Muscle of leg (tissue), 11 donors: ENCODE data around the gene GRIN2A. TPM values are rescaled to one million over a fixed set of nuclear protein-coding genes. Genes with fewer than 3 reads are reported as not detected.
"Not testable (repeated sequence)": the region's sequence is repeated elsewhere in the genome, so short reads cannot be mapped to it uniquely, and the experiment has no call there.

Experiments
- DNase-seq: peaks from one replicate; pipeline ENCODE4 v3.0.0; 2013
- H3K27ac ChIP-seq: one replicate; pipeline ENCODE4 v1.5.1; 2013; ENCODE audit warnings: mild to moderate bottlenecking, low read length, control low read depth
- H3K27me3 ChIP-seq: one replicate; pipeline ENCODE4 v1.6.1; 2013; ENCODE audit warnings: low read length; ENCODE audit not compliant: control insufficient read depth, insufficient read depth
- H3K36me3 ChIP-seq: one replicate; pipeline ENCODE4 v1.6.1; 2013; ENCODE audit warnings: low read length; ENCODE audit not compliant: control insufficient read depth, insufficient read depth
- H3K4me1 ChIP-seq: one replicate; pipeline ENCODE4 v1.6.1; 2013; ENCODE audit warnings: low read length; ENCODE audit not compliant: control insufficient read depth, insufficient read depth
- H3K4me3 ChIP-seq: one replicate; pipeline ENCODE4 v1.5.1; 2013; ENCODE audit warnings: low read length, control low read depth
- H3K9me3 ChIP-seq: replicated peaks from 2 replicates; pipeline ENCODE4 v1.6.1; 2013; ENCODE audit warnings: low read depth, low read length; ENCODE audit not compliant: control insufficient read depth
- WGBS: methylation state at CpG from one replicate; pipeline ENCODE4 v1.1.5; 2013; ENCODE audit warnings: missing lambda C conversion rate; ENCODE audit not compliant: insufficient coverage; 5-methylcytosine and 5-hydroxymethylcytosine counted together
- polyA plus RNA-seq, 8 donors: library from polyadenylated mRNA; unstranded; fragments of 120-200 nt; gene quantifications; one replicate each; pipeline versions ENCODE4 v1.2.1 to v1.2.3, GENCODE V29; 2013; ENCODE audit warnings: inconsistent platforms in 1 of 8, low replicate concordance in 1 of 8; ENCODE audit not compliant: insufficient read length in 8 of 8, insufficient read depth in 1 of 8
- total RNA-seq: library from RNA; stranded (reverse); fragments of 120-200 nt; gene quantifications from one replicate; pipeline ENCODE4 v1.2.4, GENCODE V29; 2013

GRIN2A gene
- total and polyA plus RNA-seq, 9 donors = 0.18 to 0.75 (median 0.35) TPM

- H3K27ac ChIP-seq = no peak overlapping the region
- no peak for DNase-seq
- no peaks in the 10 kb centered on the region for H3K4me1 ChIP-seq
- no peaks in the 10 kb centered on the region for H3K36me3 ChIP-seq
- no CpG with 5 or more reads among the region's 4 CpGs for WGBS
- H3K4me3 ChIP-seq = no peak overlapping the region
- H3K9me3 ChIP-seq = no peaks in the 10 kb centered on the region
- H3K27me3 ChIP-seq = no peaks in the 10 kb centered on the region
Measured at GRCh38 chr16:9900576-9900975, 281.7 kb downstream of the GRIN2A start.

- no peak for DNase-seq
Measured at GRCh38 chr16:9898555-9898954, 283.7 kb downstream of the GRIN2A start.

GRCh38 chr16:9898124-9898523, 284.1 kb downstream of the GRIN2A start:
- H3K27ac ChIP-seq = no peak overlapping the region
- no peaks in the 10 kb centered on the region for H3K4me1 ChIP-seq
- no CpG with 5 or more reads among the region's 2 CpGs for WGBS
- no peak for DNase-seq
- H3K4me3 ChIP-seq = no peak overlapping the region
- H3K36me3 ChIP-seq = no peaks in the 10 kb centered on the region
- no peaks in the 10 kb centered on the region for H3K27me3 ChIP-seq
- H3K9me3 ChIP-seq = no peaks in the 10 kb centered on the region

More at GRCh38 chr16:9898555-9898954, 283.7 kb downstream of the GRIN2A start:
- Histone ChIP-seq H3K27ac (no peak overlapping the region), H3K9me3 (no peaks in the 10 kb centered on the region), H3K36me3 (no peaks in the 10 kb centered on the region), H3K4me1 (no peaks in the 10 kb centered on the region), H3K27me3 (no peaks in the 10 kb centered on the region), H3K4me3 (no peak overlapping the region)
- 62% methylated on average over 3 of the region's 4 CpGs for WGBS

GRCh38 chr16:9895817-9896216, 286.4 kb downstream of the GRIN2A start:
- H3K4me3 ChIP-seq = no peak overlapping the region
- no peaks in the 10 kb centered on the region for H3K4me1 ChIP-seq
- no peaks in the 10 kb centered on the region for H3K27me3 ChIP-seq
- no peaks in the 10 kb centered on the region for H3K36me3 ChIP-seq
- WGBS = 77% methylated on average over 3 of the region's 4 CpGs
- no peaks in the 10 kb centered on the region for H3K9me3 ChIP-seq
- no peak overlapping the region for H3K27ac ChIP-seq
- no peak for DNase-seq

DNA sequence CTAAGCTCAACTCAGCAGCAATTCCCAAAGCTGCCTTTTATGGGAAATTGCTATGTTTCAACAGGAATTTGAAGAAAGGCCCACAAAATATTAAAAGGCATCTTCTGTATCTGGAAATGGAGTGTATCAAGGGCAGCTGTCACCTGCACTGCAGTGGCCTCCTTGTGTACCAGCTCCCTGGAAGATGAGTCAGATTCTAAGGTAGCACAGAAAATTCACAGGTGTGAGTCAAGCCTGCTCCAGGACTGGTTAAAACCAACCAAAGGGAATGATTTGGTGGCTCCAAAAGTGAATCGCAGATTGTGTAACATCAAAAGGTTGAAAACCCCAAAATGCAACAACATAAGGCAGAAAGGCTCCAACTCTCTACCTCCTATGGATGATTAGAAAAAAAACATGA, 296.4 kb downstream of the GRIN2A start:
- no peak overlapping the region for H3K4me3 ChIP-seq
- H3K9me3 ChIP-seq = no peaks in the 10 kb centered on the region
- no CpG with 5 or more reads among the region's 1 CpG for WGBS
- no peak overlapping the region for H3K27ac ChIP-seq
- no peak for DNase-seq
- no peaks in the 10 kb centered on the region for H3K27me3 ChIP-seq
- H3K36me3 ChIP-seq = no peaks in the 10 kb centered on the region
- no peaks in the 10 kb centered on the region for H3K4me1 ChIP-seq

DNA sequence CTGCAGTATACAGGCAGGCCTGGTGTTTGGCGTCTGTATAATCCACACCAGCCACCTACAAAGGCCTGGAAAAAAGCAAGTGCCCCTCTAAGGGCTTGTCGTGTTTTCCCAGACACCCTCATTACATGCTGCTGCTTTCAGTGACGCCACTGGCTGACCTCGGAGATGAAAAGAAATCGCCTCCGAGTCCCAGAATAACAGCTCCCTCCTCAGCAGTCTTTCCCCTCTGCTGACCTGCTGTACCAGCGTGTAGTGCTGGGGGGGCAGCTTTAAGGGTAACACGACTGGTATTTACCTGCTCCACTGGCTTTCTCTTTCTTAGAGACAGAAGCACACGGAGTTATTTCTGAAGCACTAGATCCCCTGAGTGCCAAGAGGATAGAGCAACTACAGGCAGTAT, 296.8 kb downstream of the GRIN2A start:
- Histone ChIP-seq H3K4me1 (no peaks in the 10 kb centered on the region), H3K27me3 (no peaks in the 10 kb centered on the region), H3K4me3 (no peak overlapping the region), H3K36me3 (no peaks in the 10 kb centered on the region), H3K9me3 (no peaks in the 10 kb centered on the region), H3K27ac (no peak overlapping the region)
- WGBS = 6% methylated on average over 3 of the region's 9 CpGs
- no peak for DNase-seq

- DNase-seq = not testable (repeated sequence)
Measured at GRCh38 chr16:9875981-9876380, 306.2 kb downstream of the GRIN2A start.

DNA sequence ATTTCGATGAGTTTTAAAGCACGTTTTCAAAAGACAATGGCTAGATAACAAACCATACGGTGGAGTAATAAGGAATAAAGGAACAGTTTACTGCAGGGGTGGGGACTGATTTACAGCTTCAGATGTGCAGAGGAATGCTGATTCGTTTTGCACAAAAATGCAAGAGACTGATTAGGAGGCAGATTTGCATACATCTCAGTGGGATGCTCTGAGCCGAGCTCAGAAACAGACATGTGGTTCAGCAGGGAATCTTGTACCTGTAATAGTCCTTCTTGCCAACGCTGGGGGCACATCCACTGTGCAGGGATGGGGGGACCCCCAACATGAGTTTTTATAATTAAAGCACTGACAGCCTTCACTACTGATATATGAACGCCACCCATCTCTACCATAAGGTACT, 308.0 kb downstream of the GRIN2A start:
- Histone ChIP-seq H3K27ac (no peak overlapping the region), H3K36me3 (no peaks in the 10 kb centered on the region), H3K27me3 (no peaks in the 10 kb centered on the region), H3K4me1 (no peaks in the 10 kb centered on the region), H3K9me3 (no peaks in the 10 kb centered on the region), H3K4me3 (no peak overlapping the region)
- DNase-seq = no peak
- WGBS = 46% methylated on average over 6 of the region's 7 CpGs

More at GRCh38 chr16:9875981-9876380, 306.2 kb downstream of the GRIN2A start:
- not testable (repeated sequence) for H3K4me1 ChIP-seq, H3K9me3 ChIP-seq, H3K27me3 ChIP-seq, H3K27ac ChIP-seq, H3K4me3 ChIP-seq, H3K36me3 ChIP-seq
- WGBS = 19% methylated on average over 2 of the region's 3 CpGs

DNA sequence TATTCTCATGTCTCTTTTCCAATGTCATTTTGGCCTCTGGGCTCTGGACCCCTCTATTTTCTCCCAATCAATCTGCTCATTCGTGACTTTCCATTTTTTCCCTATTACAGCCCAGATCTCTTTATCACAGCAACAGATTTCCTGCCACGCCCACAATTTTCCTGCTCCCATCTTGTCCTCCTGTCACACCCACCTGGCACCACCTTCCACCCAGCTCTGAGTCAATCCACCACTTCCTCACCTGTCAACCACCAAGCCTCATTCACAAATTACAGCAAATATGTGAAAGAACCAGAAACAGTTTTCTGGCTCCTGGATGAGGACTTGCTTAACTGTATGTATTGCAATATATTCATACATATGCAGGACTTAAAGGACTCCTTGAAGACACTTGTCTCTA, 311.3 kb downstream of the GRIN2A start:
- 87% methylated on average over 2 of the region's 2 CpGs for WGBS
- no peaks in the 10 kb centered on the region for H3K9me3 ChIP-seq
- no peak overlapping the region for H3K4me3 ChIP-seq
- H3K27me3 ChIP-seq = no peaks in the 10 kb centered on the region
- no peak overlapping the region for H3K27ac ChIP-seq
- no peak for DNase-seq
- H3K4me1 ChIP-seq = no peaks in the 10 kb centered on the region
- H3K36me3 ChIP-seq = no peaks in the 10 kb centered on the region

- Histone ChIP-seq H3K4me3 (no peak overlapping the region), H3K9me3 (no peaks in the 10 kb centered on the region), H3K36me3 (no peaks in the 10 kb centered on the region), H3K27ac (no peak overlapping the region), H3K27me3 (no peaks in the 10 kb centered on the region), H3K4me1 (no peaks in the 10 kb centered on the region)
- no CpG with 5 or more reads among the region's 3 CpGs for WGBS
- DNase-seq = peak; percentile 73
Measured at GRCh38 chr16:9869776-9870175, 312.5 kb downstream of the GRIN2A start.

GRCh38 chr16:9868606-9869149, 313.6 kb downstream of the GRIN2A start:
- WGBS = 100% methylated on average over 1 of the region's 2 CpGs

More at GRCh38 chr16:9868606-9869149, 313.6 kb downstream of the GRIN2A start:
- Histone ChIP-seq H3K27me3 (no peaks in the 10 kb centered on the region), H3K4me1 (no peaks in the 10 kb centered on the region), H3K4me3 (no peak overlapping the region), H3K9me3 (no peaks in the 10 kb centered on the region), H3K36me3 (no peaks in the 10 kb centered on the region), H3K27ac (no peak overlapping the region)
- DNase-seq = no peak
